Panc1 (cell line): ENCODE measurements around the gene SWAP70. TPM values are rescaled to one million over a fixed set of nuclear protein-coding genes. Genes with fewer than 3 reads are reported as not detected.

ENCODE experiments used
- ATAC-seq: fragments of 200-7000 bp; cut with Tn5 transposase; 2 replicates; pipeline ENCODE4 v1.9.1; 2020; ENCODE audit warnings: mild to moderate bottlenecking, moderate library complexity
- BruUV-seq: library from RNA; stranded (reverse); fragments of 400-500 nt; replicated peaks from 2 replicates; lab custom pipeline; 2021; lab: Mats Ljungman, UMichigan
- CTCF ChIA-PET: fragments of 300-600 bp; sonication (Branson Sonifier 250); formaldehyde crosslinking; loops from one replicate; lab custom pipeline; 2022; ENCODE audit warnings: antibody characterized with exemption; lab: Charles Lee
- POLR2A ChIA-PET: fragments of 300-600 bp; sonication (Branson Sonifier 250); formaldehyde crosslinking; loops from one replicate; lab custom pipeline; 2022; ENCODE audit warnings: antibody characterized with exemption; lab: Charles Lee
- DNase-seq: peaks from one replicate; pipeline ENCODE4 v3.0.0-alpha.2; 2010; ENCODE audit warnings: low read depth, low spot score
- H3K27ac ChIP-seq: 2 replicates; pipeline ENCODE4 v1.5.1; 2011; ENCODE audit warnings: mild to moderate bottlenecking, low read length, inconsistent platforms
- H3K27me3 ChIP-seq: fragments of 200-500 bp; sonication (Bioruptor generic); 2 replicates; pipeline ENCODE4 v1.6.0; 2014; ENCODE audit warnings: low read length, inconsistent platforms; ENCODE audit not compliant: control insufficient read depth, insufficient read depth
- H3K36me3 ChIP-seq: fragments of 200-500 bp; sonication (Bioruptor generic); 2 replicates; pipeline ENCODE4 v1.5.1; 2014; ENCODE audit warnings: inconsistent platforms, mild to moderate bottlenecking, low read length, moderate library complexity; ENCODE audit not compliant: control insufficient read depth, insufficient read depth
- H3K4me1 ChIP-seq: 2 replicates; pipeline ENCODE4 v1.5.1; 2011; ENCODE audit warnings: inconsistent platforms, mild to moderate bottlenecking, low read length, moderate library complexity; ENCODE audit not compliant: control insufficient read depth, insufficient read depth
- H3K4me3 ChIP-seq, 2 experiments: 2 replicates each; pipeline ENCODE4 v1.5.1; 2011 to 2012; ENCODE audit warnings: low read depth in 2 of 2, low read length in 2 of 2, mild to moderate bottlenecking in 2 of 2, inconsistent platforms in 1 of 2, moderate library complexity in 1 of 2
- H3K9me3 ChIP-seq: fragments of 200-500 bp; sonication (Bioruptor generic); 2 replicates; pipeline ENCODE4 v1.5.1; 2014; ENCODE audit warnings: low read depth, mild to moderate bottlenecking, inconsistent platforms, low read length, moderate library complexity; ENCODE audit not compliant: control insufficient read depth, insufficient read depth
- POLR2AphosphoS5 ChIP-seq: IDR thresholded peaks from 2 replicates; pipeline ENCODE4 v1.6.1; 2012; ENCODE audit warnings: mild to moderate bottlenecking, low read depth, low read length, moderate library complexity
- SIN3A ChIP-seq: IDR thresholded peaks from 2 replicates; pipeline ENCODE4 v1.6.1; 2012; ENCODE audit warnings: low read depth, mild to moderate bottlenecking, low read length, moderate library complexity, borderline replicate concordance; ENCODE audit not compliant: insufficient read depth
- TCF7L2 ChIP-seq: IDR thresholded peaks from 2 replicates; pipeline ENCODE4 v1.6.1; 2011; ENCODE audit warnings: mild to moderate bottlenecking, low read depth, low read length, inconsistent platforms
- in situ Hi-C: cut with HindIII; loops from 2 replicates; pipeline ENCODE4 v1.10.0; 2016; ENCODE audit warnings: low sequenced_read_pairs, low pct_unique_long_range_greater_than_20kb
- intact Hi-C: fragments of 100-400 bp; cut with micrococcal nuclease; formaldehyde crosslinking; loops from one replicate; pipeline ENCODE4 v1.10.0; 2022; ENCODE audit not compliant: unreplicated experiment
- total RNA-seq: library from RNA; stranded (reverse); gene quantifications from one replicate; pipeline ENCODE4 v1.2.1, GENCODE V29; 2021; ENCODE audit not compliant: unreplicated experiment
- TF ChIP-seq, protein P1 (sequence below): fragments of 450-650 bp; IDR thresholded peaks from 2 replicates; pipeline ENCODE4 v1.5.1; 2017; ENCODE audit warnings: mild to moderate bottlenecking
- TF ChIP-seq, protein P2 (sequence below), 2 experiments: IDR thresholded peaks; 2 replicates each; pipeline ENCODE4 v1.6.1; 2011 to 2012; ENCODE audit warnings: low read depth in 2 of 2, control low read depth in 1 of 2, low read length in 1 of 2, mild to moderate bottlenecking in 1 of 2, moderate library complexity in 1 of 2; ENCODE audit not compliant: insufficient read depth in 1 of 2

The SWAP70 gene
- total RNA-seq, 1 experiment from 2014 or later, result 96.0 TPM

DNA sequence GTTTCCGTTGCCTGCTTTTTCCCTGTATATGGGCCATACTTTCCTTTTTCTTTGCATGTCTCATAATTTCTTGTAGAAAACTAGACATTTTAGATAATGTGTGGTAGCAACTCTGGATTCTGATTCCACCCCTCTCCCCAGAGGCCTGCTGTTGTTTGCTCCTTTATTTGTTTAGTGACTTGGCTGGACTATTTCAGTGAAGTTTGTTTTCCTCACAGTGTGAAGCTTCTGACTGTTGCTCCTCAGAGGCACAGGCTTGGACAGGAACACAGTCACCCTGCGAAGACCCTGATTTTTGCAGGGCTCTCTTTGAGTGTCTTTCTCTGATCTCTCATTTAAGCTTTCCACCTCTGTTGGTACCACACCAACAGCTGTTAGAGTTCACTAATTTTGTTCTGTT lies 72.5 kb downstream of the SWAP70 start:
- H3K36me3 ChIP-seq, result peaks cover 49% of the 10 kb centered on the region
- no TSS peak for BruUV-seq
- H3K27me3 ChIP-seq, result no peaks in the 10 kb centered on the region
- in situ Hi-C loops, result no loop called here
- peaks cover 22% of the 10 kb centered on the region; the same call in 1 of the 2 replicates for H3K9me3 ChIP-seq
- intact Hi-C loops, result no loop called here
- H3K4me3 ChIP-seq, result no peak overlapping the region
- ChIA-PET POLR2A (no interaction called here), CTCF (no interaction called here)
- H3K4me1 ChIP-seq, result peaks cover 21% of the 10 kb centered on the region
- no peak for DNase-seq
- peak; percentile 76; the same call in 1 of the 2 replicates for ATAC-seq
- TF ChIP-seq SIN3A, result no peak
- TF ChIP-seq TCF7L2, result no peak
- TF ChIP-seq POLR2AphosphoS5, result no peak
- TF ChIP-seq, protein P1, sequence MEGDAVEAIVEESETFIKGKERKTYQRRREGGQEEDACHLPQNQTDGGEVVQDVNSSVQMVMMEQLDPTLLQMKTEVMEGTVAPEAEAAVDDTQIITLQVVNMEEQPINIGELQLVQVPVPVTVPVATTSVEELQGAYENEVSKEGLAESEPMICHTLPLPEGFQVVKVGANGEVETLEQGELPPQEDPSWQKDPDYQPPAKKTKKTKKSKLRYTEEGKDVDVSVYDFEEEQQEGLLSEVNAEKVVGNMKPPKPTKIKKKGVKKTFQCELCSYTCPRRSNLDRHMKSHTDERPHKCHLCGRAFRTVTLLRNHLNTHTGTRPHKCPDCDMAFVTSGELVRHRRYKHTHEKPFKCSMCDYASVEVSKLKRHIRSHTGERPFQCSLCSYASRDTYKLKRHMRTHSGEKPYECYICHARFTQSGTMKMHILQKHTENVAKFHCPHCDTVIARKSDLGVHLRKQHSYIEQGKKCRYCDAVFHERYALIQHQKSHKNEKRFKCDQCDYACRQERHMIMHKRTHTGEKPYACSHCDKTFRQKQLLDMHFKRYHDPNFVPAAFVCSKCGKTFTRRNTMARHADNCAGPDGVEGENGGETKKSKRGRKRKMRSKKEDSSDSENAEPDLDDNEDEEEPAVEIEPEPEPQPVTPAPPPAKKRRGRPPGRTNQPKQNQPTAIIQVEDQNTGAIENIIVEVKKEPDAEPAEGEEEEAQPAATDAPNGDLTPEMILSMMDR, result no peak; the same call in 1 of the 2 replicates
- TF ChIP-seq, protein P2, sequence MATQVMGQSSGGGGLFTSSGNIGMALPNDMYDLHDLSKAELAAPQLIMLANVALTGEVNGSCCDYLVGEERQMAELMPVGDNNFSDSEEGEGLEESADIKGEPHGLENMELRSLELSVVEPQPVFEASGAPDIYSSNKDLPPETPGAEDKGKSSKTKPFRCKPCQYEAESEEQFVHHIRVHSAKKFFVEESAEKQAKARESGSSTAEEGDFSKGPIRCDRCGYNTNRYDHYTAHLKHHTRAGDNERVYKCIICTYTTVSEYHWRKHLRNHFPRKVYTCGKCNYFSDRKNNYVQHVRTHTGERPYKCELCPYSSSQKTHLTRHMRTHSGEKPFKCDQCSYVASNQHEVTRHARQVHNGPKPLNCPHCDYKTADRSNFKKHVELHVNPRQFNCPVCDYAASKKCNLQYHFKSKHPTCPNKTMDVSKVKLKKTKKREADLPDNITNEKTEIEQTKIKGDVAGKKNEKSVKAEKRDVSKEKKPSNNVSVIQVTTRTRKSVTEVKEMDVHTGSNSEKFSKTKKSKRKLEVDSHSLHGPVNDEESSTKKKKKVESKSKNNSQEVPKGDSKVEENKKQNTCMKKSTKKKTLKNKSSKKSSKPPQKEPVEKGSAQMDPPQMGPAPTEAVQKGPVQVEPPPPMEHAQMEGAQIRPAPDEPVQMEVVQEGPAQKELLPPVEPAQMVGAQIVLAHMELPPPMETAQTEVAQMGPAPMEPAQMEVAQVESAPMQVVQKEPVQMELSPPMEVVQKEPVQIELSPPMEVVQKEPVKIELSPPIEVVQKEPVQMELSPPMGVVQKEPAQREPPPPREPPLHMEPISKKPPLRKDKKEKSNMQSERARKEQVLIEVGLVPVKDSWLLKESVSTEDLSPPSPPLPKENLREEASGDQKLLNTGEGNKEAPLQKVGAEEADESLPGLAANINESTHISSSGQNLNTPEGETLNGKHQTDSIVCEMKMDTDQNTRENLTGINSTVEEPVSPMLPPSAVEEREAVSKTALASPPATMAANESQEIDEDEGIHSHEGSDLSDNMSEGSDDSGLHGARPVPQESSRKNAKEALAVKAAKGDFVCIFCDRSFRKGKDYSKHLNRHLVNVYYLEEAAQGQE (IDR thresholded peaks at IDR 0.05; ENCODE audit: insufficient read depth in 1 of 2, low read depth in 2 of 2, low read length in 1 of 2), result no peak
- H3K27ac ChIP-seq, result peak overlapping the region; percentile 67

DNA sequence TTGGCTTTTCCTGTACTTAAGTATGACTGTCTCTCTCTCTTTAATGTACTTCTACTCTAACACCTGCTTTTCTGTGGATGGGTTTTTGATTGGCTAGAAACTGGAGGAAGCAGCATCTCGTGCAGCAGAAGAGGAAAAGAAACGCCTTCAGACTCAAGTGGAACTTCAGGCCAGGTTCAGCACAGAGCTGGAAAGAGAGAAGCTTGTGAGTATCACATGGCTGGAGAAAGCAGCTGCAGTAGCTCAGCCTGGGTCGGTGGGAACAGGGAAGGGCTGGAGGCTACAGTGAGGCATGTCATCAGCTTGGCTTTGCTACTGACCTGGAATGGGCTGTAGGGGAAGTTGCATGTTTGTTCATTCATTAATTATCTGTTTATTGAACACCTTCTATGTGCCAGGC lies 74.2 kb downstream of the SWAP70 start:
- DNase-seq (no peak), ATAC-seq (peak; percentile 56; the same call in 1 of the 2 replicates)
- in situ Hi-C loops, result no loop called here
- H3K4me3 ChIP-seq, result no peak overlapping the region
- CTCF ChIA-PET, result interaction anchor here (0.5 to 1.6 kb wide), 3 partner anchors 10 to 44 kb away, joined by 3 to 4 read pairs (median 3); no protein-coding TSS in a partner anchor
- peaks cover 35% of the 10 kb centered on the region for H3K36me3 ChIP-seq
- peaks cover 22% of the 10 kb centered on the region; the same call in 1 of the 2 replicates for H3K9me3 ChIP-seq
- no TSS peak for BruUV-seq
- peaks cover 21% of the 10 kb centered on the region for H3K4me1 ChIP-seq
- no peak overlapping the region for H3K27ac ChIP-seq
- POLR2A ChIA-PET, result no interaction called here
- TF ChIP-seq SIN3A (no peak), TCF7L2 (no peak), POLR2AphosphoS5 (no peak)
- TF ChIP-seq, protein P2 (IDR thresholded peaks at IDR 0.05; ENCODE audit: insufficient read depth in 1 of 2, low read depth in 2 of 2, low read length in 1 of 2), result no peak
- TF ChIP-seq, protein P1, result no peak
- intact Hi-C loops, result no loop called here
- no peaks in the 10 kb centered on the region for H3K27me3 ChIP-seq
